ENCODE measurements around the gene FAM149A.

The FAM149A gene

DNA sequence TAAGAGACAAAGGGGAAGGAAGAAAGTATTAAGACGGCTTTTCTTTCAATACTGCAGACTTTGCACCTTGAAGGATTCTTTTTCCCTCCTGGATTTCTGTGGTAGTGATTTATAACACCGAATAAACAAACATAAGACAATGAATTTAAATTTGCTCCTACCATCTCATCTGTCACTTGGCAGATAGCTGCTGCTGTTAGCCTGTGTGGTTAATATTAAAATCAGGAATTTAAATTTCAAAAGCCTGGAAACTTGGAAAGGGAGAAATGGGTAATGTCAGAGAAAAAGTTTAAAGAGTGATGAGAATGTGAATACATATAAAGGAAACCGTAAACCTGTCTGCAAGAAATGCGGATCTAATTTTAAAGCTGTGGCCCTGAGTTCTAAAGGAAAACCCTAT lies 3.4 kb downstream of the FAM149A start:
- DNase-seq: no peak

DNA sequence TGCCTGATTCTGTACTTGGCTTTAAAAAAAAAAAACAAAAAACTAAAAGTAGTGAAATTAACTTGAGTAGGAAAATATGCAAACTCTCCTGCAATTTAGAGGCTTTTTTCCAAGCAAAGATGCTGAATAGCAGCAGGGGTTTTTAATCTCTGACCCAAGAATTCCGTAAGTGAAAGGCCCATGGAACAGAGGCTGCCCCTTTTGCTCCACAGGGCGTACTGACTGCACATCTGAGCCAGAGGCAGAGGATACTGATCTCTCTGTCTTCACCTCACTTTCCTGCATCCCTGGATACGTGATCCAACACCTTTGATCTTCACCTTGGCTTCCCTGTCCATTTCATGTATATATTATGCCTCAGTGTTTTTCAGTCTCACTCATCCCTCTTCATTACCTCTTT lies 3.9 kb downstream of the FAM149A start:
- DNase-seq: no peak

DNA sequence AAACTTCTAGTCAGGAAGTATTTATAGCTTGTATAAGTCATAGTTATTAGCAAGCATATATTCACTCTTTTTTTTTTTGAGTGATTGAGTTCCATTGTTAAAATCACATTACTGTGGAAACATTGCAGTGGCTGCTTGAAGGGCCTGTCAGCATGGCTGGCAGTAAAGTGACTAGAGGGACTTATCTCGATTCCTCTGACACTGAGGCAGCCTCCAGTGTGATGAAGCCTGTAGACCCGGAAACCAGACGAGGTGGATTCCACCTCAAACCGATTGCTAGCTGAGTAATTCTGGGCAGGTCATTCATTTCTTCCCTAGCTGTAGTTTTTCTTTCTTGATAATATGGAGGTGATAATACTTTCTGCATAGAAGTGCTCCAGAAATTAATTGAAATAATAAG lies 4.7 kb downstream of the FAM149A start:
- DNase-seq: no peak

DNA sequence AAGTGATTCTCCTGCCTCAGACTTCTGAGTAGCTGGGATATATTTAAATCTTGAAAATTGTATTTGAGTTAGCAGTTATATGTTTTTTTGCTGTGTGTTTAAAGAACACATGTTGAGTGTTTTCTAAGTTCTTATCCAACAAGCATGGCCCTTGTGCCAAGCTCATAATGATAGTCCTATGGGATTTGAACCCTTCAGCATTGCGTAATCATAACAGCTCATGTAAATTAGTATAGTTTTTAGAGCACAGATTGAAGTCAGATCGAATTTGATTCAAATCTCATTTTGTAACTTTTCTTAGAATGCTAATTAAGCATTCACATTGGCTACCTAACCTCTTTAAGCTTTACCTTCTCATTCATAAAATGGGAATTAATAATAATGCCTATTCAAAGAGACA lies 12.2 kb downstream of the FAM149A start:
- DNase-seq: no peak

DNA sequence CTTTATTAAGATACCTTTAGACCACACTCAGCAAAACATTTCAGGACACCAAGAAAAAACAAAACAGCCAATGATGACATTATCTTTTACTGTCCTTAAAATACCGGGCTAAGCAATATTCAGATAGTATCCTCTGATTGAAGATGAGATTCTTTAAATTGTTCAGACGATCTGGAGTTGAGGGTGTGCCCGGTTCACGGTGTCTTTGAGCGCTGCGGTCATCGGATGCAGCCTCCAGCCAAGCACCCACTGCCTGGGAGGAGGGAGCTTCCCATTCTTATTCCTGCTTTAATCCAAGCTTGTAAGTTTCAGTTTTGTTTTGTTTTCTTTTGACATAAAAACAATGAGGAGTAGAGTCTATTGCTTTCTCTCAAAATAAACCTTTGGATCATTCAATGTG lies 14.1 kb downstream of the FAM149A start:
- DNase-seq: no peak

DNA sequence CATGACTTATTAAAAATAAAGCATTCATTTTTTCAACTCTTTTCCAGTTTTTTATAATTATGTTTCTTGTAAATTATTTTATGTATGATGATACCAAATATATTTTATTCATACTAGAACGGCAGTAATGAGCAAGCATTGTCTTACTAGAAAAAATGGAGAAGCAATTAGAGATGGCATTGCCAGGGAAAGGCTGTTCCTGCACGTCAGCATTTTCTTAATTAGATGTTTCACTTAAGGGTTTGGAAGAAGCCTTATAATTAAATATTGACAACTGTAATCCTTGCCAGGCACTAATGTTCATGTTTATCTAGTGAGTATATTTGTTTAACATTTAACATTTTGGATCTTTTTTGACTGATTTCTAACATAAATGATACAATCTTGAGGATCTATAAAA lies 16.6 kb downstream of the FAM149A start:
- DNase-seq: no peak

DNA sequence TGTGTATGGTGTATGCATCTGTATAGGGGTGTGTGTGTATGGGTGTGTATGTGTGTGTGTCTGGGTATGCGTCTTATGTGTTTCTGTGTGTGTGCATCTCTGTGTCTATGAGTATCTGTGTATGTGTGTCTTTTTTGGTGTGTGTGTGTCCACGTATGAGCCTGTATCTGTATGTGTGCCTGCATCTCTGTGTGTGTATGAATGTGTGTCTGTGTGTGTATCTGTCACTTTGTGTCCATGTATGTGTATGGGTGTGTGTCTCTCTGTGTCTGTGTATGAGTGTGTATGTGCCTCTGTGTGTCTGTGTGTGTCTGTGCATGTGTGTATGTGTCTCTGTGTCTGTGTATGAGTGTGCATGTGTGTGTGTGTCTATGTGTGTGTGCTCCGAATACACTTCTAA lies 24.3 kb downstream of the FAM149A start:
- no peak for DNase-seq

DNA sequence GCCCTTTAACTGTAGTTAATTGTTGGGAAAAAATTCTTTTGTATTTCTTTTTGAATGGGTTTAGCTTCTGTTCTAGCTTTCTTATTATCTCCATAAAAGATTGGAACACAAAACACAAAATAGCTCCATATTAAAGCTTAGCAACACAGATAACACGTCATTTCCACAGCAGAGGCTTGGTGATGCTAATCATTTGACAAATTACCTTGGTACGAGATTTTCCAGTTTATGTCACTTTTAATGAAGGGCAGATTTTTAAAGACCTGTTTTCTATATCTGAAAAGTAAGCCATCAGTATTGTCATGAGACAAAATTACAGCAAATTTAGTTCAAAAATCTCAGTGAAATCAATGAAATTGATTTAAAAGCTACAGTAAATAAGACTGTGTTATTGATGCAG lies 27.4 kb downstream of the FAM149A start:
- no peak for DNase-seq

DNA sequence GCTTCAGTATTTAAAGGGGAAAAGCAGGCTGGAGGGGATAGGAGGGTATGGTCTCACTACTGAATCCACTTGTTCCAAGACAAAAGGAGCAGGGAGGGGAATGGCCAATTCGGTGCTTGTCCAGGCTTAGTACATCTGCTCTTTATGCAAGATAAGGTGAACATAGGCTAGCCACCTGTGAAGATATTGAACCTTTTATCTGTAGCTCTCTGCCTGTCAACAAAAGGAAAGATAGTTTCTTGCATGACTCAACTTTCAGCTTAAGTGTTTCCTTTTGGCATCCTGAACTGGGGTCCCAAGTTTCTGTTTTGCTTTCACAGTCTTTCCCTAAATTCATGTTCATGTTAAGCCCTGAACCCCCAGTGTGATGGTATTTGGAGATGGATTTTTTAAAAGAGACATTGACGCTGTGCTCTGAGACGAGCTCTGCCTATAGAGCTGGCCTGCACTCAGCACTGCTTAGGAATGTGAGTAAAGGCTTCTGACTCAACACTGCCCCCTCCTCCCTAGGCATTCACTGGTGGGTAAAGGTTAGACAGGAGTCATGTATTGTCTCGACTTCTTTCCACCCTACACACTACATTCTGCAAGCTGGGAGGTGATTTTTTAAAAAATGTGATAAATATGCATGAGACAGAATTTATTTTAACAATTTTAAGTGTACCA lies 28.2 kb downstream of the FAM149A start:
- DNase-seq: no peak

DNA sequence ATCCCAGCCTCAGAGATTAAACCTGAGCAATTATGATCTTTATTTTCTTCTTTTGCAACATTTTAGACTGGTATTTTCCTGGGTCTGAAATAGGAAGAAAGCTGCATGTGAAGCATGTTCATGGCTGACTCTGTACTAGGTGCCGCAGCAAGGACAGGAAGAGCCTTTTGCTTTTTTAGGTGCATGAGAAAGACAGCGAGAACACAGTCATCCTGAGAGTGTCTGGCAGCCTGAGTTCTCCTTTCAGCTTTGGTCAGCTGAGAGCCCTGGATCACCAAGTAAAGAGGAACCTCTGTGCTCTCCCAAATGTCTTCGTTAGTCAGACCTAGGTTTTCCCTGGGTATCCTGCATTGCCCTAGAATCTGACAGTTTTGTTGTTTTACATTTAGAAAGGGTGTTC lies 29.8 kb downstream of the FAM149A start:
- no peak for DNase-seq

DNA sequence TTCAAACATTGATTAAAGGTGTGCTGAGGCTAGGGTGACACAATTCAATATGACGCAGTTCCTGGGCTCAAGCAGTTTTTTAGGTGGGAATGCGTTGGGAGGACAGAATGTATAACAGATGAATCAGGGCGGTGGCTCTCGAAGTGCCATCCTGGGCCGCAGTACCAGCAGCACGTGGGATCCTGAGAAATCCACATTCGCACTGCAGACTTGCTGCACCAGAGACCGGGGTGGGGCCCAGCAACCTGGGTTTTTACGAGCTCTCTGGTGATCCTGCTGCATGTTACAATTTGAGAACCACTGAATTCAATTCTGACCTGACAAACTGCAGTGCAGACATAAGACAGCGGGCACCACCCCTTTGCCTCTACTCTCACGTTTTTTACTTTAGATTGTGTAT lies 30.4 kb downstream of the FAM149A start:
- no peak for DNase-seq

DNA sequence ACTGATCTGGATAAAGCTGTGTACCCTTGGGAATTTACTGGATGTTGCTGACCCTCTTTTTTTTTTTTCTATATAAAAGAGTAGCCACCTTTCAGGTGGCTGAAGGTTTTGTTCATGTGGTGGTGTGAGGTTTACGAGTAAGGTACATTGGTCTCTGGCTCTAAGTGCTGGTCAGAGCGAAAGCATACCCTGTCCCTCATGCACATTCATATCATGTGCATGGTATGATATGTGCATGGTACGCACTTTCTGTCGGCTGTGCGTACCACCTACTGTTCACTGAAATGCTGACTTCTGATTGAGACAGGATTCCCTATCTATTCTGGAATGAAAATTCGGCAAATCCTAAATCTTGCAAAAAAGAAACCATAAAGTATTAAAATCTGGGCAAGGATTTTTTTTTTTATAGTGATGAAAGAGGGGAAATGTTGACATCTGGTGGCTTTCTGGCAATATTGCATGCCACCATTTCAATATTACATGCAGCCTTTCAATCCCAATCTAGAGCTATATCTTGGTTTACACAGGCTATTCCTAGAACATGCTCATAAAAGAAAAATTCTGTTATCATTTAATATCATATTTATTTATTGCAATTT lies 32.8 kb downstream of the FAM149A start:
- no peak for DNase-seq

DNA sequence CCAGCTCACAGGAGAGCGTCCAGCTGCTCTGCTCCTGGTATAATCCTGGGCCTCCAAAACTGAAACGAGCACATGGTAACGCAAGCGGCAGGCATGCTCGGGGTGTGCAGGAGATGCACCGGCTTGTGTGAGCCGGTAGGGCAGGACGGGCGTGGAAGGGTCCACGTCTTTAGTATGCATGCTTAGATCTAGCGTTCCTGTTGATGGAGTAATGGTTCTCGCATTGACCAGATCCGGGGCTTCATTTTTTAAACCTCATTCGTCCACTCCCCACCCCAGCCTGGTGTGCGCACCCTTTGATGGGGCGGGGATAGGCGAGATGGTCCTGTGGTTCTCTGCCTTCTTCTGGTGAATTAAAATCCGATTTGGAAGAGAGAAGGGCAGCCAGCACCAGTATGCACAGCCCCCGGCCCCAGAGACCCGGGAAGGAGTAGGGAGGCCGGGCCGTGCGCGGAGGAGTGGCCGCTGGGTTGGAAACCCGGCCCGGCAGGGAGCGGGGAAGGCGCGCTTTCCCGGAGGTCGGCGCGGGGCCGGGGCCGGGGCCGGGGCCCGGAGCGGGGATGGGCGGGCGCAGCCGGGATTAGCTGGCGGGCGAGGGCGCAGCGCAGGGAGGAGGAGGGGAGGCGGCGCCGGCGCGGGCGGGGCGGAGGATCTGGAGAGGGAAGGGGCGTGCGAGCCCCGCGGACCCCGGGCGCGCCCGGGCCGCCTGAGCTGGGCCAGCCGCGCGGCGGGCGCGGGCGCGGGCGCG lies 39.9 kb downstream of the FAM149A start:
- DNase-seq: peak in 1 of 2 experiments; percentile 3

DNA sequence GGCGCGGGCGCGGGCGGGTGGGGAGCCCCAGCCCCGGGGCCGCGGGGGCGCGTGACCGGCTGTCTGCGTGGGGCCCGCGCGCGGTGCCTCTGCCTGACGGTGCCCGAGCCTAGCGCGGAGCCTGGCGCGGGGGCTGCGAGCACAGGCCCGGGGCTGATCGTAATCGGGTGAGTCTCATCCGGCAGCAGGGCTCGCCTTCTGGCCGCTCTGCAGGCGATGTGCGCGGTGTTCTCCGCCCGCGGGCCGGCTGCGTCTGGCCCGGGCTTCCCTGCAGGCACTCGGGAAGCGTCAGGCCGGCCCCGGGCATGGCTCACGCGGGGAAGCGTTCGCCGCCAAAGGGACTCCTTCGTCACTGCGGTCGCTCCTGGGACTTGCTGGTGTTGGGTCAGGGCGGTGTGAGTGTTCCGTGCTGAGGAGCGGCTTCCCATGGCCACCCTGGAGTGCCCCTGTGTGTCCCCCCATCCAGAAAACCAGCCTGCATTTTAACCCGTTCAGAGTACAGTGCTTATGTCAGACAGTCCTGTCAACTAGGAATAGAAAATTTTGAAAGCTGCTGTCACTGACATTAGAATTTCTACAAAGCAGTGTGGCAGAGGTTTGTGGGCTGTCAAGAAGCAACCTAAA lies 40.6 kb downstream of the FAM149A start:
- no peak for DNase-seq

DNA sequence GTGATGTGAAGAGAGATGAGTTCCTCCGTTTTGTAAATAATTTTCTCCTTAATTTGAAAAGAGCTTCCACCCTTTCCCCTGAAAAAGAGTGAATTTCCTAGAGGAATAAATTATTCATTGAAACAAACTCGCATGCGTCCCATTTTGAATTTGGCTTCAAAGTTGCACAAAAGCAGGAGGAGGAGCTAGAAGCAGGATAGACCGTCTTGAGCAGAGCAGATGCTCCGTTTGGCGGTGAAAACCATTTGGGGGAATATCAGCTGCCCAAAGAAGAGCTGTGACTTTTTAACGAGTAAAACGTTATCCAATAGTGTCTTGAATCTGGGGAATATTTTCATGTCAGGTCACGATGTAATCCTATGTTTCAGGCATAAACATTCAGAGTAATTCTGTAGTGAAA lies 42.0 kb downstream of the FAM149A start:
- DNase-seq: no peak

DNA sequence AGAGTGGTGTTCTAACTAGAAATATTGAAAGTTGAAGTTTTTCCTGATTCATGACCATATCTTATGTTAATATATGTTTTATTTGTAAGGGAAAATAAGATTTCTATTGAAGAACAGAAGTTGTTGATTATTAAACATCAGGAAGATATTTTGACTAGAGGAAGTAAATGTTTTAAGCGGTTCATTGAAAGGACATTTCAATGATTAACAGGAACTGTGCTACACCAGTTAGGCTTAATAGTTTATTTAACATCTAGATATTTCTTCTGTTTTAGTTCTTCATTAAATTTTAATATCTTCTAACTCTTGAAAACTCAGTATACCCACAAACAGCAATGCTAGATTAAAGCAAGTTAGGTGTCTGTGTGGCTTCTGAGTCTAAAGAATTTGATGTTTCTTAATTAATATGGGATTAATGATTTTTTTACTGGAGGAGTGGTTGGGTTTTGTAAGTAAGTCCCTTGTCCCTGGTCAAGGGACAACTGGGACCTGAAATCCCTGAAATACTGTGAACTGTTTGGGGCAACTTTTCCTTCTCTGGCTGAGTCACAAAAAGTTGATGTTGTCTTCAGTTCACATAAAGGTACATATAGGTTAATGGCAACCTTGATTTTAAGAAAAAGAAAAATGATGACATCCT lies 44.0 kb downstream of the FAM149A start:
- no peak for DNase-seq

DNA sequence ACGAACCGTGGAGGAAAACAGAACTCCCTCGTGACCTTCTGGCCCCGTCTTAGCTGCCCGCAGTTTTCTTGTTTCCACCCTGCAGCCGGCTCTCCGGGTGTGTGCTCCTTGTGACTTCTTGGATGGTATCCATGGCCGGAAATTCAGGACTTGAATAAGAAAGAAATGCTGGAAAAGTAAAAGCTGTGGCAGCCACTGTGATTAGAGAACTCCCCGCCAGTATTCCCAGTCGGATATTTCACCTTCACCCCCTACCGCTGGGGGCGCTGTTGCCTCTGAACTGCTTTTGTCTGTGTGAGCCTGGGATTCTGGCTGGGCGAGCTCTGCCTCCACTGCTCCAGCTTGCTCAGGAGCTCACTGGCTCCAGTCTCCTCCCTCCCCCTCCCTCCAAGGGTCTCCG lies 45.4 kb downstream of the FAM149A start:
- no peak for DNase-seq

DNA sequence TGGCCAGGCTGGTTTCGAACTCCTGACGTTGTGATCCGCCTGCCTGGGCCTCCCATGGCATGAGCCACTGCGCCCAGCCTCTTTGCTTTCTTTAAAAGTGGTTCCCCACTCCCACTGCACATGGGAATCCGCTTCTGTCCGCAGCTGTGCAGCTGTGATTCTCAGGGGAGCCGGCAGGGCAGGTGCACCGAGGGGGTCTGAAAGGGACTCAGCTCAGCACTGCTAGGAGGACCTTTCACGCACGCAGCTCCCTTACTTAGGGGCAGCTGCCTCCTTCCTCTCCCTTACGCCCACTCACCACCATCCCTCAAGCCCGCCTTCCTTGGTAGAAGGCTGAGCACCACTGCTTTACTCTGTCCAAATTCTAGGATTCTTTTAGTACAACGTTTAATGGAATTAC lies 46.4 kb downstream of the FAM149A start:
- DNase-seq: no peak

DNA sequence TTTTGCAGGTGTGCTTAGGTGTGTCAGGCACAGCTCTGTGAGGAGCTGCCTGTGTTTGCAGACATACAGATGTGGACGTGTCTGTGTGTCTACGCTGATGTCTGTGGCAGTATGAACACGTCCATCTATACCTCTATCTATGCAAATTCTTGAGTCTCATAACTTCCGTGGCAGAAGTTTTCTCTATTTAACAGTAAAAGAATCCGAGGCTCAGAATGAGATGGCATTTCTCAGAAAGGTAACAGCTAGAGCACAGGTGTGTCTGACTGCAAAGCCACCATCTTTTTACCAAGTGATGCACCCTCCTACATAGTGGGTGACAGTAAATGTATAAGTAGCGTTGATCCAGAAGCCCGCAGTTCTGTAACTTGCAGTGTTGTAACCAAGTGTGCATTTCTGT lies 47.0 kb downstream of the FAM149A start:
- DNase-seq: no peak

DNA sequence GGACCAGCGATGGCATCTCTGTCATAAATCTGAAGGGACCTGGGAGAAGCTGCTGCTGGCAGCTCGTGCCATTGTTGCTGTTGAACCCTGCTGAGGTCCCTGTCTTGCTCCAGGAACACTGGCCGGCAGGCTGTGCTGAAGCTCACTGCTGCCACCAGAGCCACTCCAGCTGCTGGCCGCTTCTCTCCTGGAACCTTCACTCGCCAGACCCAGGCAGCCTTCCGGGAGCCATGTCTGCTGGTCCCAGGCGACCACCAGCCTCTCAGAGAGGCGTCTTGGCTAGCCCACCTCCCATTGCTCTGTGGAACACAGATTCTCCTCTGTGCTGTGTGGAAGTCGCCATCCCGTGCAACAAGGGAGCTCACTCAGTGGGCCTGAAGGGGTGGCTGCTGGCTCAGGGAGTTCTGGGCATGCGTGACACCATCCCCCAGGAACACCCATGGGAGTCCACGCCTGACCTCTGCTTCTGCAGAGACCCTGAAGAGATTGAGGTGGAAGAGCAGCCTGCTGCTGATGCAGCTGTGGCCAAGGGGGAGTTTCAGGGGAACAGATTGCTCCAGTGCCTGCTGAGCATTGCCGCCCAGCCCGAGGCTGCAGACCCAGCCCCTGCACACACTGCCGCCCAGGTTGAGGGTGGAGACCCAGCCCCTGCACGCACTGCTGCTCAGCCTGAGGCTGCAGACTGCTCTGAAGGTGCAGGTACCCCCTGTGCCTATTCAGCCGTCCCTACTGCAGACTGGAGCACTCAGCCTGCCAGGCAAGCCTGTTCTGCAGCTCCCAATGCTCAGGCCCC lies 53.7 kb downstream of the FAM149A start:
- no peak for DNase-seq

DNA sequence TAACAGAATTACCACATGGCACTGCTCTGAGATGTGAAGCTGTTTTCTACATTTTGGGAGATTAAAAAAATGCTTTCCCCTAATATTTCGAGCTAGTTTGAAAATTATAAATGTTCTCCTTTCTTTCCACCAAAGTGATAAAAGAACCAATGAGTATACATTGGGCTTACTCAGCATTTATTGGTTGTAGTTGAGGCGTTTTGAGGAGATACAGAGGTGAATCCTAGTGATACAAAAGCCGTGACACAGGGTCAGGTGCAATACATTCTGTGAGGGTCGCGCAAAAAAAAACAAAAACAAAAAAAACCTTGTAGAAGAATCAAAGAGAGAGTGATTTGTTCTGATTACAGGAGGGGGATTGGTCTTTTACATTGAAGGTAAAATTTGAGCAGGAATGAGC lies 54.5 kb downstream of the FAM149A start:
- no peak for DNase-seq

DNA sequence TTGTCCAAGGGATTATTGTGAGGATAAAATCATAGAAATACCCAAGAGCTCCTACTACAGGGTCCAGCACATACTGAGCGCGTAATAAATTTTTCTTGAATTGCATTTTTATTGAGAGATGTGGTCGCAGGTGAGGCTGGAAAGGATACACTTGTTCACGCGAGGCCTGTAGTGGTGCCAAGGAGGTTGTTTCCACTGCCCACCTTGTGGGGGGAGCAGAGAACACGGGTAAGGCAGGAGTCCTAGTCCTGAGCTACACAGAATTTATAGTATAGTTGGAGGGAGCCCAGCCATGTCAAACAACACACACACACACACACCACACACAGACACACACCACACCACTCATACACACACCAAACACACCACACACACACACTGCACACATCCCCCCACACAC lies 55.1 kb downstream of the FAM149A start:
- no peak for DNase-seq

DNA sequence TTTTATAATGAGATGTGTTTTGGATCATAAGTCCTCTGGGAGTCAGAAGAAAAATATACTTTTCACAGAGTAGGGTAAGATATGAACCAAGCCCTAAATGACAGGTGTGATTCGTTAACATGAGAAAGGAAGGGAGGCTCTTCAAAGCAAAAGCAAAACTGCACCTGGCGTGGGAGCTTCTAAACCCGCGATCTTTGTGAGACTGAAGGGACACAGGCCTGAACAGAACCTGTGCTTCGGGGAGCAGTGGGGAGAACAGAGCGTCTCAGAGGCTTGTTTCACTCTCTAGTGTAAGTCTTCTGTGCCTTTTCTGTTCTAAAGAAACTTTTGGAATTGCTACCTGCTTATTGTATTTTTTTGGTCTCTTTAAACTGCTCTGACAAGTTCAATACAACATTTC lies 56.6 kb downstream of the FAM149A start:
- DNase-seq: no peak

All from NCI-H1930 (cell line).